Central memory CD4-positive, alpha-beta T cell (primary cell): Measurements from ENCODE around the gene FADS1.

Experiments
- DNase-seq: peaks from one replicate; pipeline ENCODE4 v3.0.0; 2022

The FADS1 gene

DNA sequence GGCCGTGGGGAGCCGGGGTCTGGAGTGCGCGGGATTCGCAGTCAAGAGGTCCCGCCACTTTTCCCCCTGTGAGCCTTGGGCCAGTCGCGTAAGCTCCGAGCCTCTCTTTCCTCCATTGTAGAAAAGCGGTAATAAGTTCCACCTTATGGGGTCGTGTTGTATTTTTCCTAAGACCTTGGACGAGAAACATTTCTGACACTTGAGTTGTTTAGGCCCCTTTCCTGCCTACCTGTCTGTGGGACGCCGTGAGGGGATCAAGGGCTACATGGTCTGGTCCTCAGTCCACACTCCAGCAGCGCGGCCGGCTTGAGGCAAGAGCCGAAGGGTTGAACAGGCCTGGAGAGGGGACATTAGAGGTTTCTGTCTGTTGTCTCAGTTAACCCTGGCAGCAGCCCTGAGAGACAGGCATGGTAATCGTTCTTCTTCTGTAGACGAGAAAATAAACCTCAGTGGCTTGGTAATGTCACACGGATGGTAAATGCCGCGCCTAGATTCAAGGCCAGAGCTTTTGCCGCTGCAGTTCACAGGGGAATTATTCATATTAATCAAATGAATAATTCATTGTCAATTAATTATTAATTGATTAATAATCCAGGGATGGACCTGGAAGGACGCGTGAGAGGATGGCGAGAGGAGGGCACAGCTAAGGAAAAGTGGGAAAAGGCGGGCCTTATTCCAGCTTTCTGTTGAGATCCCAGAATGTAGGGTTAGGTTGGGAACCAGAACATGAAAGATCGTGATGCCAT lies 23.5 kb downstream of the FADS1 start:
- no peak for DNase-seq

DNA sequence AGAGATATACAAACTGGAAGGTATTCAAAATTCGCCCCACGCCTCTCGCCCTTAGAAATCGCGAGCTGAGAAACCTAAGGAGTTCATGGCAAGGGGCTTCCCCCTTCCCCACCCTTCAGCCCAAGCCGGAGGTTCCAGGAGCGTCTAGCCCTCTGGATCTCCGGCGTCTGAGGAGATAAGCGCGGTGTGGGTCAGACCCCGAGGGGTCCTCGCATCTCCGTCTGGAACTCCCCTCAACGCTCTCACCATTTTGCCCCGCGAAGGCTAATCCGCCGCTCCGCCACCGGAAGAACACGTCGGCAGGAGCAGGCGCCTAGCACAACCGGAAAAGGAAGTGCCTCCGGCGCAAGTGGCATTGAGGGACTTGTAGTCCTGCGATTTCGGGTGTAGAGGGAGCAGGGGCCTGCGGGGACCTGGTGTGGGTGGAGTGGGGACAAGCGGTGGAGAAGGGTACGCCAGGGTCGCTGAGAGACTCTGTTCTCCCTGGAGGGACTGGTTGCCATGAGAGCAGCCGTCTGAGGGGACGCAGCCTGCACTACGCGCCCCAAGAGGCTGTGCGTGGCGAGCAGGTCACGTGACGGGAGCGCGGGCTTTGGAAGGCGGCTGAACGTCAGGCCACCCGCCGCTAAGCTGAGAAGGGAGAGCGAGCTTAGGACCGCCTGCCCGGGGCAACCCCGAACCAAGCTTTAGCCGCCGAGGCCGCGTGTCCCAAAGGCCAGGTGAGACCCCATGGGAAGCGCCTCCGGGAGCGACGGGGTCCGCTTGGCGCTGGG lies 24.3 kb downstream of the FADS1 start, which contains the start of the genes FEN1 and TMEM258:
FEN1 (plus strand) TSS at position 602 of the 773 bp plus-strand sequence. CDS start 2,451 bp downstream, outside the sequence.
TMEM258 (minus strand) TSS at position 290 of the 773 bp plus-strand sequence; CDS start at position 249, 41 bp downstream.
- peak; percentile 87 for DNase-seq

DNA sequence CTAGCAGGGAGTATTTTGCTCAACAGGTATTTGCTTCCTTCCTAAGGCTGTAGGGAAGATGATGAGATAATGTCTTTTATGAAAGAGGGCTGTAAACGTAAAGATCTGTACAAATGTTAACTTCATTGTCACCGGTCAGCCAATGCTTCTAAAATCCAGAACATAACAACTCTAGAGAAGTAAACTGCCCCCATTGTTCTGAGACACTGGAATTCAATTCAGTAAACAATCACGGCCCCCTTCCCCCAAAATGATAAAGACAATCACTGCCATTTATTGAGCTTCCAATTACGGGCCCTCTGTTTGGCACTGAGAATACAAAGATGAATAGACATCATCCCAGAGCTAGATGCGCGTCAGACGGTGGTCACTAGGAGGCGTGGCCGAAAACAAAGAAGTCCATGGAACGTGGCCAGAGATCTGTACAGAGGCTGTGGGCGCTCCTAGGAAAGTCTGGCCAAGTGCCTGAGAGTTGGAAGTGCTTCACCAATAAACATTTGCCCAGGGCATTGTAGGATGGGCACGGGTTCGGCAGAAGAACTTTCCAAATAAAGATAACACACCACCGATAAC lies 25.0 kb downstream of the FADS1 start:
- DNase-seq = peak; percentile 21

DNA sequence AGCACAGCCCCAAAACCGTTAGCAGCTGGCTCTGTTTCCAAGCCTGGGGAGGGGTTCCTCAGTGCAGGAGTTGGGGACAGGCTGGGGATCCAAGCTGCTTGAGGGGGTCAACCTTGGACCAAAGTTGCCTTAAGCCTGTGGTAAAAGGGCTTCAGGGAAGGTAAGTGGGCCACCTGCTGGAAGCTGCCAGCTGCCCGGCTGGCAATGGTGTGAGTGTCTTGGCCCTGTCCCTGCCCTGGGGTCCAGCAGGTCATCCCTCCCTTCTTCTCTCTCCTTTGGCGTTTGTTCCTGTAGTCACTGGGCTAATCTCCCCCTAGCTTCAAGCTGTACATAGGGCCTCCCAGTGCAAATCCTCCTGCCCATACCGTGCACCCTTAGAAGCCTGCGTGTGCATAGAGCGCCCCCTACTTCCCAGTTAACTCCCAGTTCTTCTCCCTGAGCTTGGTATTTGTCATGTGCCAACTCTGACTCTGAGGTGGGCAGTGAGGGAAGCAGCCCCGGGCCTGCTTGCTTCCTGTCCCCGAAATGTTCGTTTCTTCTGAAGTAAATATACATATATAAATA lies 28.8 kb downstream of the FADS1 start:
- DNase-seq = no peak

DNA sequence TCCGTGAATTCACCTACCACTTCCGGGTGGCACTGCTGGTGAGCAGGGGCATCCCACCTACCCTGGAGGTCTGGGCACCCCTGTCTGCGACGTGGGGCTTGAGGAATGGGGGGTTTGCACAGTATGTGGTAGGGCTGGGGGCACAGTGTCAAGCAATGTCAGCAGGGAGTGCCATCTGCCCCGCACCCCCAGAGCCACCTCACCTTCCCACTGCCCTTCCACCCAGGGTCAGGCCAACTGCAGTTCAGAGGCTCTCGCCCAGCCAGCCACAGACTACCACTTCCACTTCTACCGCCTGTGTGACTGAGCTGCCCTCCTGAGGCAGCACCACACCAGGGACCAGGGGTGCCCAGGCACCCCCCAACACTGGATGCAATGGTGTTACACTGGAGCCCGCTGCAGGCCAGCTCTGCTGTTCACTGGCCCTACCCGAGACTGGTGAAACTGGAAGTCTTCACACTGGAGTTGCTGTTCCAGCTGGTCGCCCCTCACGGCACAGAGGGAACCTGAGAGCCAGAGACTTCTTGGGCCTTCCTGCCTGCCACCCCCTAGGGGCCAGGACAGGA lies 30.9 kb downstream of the FADS1 start:
- no peak for DNase-seq

DNA sequence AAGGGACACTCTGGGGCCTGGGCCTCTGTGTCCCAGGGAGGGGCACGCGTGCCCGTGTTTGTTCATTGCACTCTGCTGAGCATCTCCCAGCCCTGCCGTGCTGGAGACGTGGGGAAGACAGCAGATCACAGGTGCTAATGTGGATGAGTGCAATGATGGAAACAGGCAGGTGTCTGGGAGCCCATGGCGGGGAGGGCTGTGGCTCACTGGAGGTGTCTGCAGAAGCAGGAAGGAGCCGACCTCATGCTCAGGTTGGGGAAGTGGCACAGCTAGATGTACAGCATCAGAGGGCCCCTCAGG lies 32.3 kb downstream of the FADS1 start:
- DNase-seq = no peak

DNA sequence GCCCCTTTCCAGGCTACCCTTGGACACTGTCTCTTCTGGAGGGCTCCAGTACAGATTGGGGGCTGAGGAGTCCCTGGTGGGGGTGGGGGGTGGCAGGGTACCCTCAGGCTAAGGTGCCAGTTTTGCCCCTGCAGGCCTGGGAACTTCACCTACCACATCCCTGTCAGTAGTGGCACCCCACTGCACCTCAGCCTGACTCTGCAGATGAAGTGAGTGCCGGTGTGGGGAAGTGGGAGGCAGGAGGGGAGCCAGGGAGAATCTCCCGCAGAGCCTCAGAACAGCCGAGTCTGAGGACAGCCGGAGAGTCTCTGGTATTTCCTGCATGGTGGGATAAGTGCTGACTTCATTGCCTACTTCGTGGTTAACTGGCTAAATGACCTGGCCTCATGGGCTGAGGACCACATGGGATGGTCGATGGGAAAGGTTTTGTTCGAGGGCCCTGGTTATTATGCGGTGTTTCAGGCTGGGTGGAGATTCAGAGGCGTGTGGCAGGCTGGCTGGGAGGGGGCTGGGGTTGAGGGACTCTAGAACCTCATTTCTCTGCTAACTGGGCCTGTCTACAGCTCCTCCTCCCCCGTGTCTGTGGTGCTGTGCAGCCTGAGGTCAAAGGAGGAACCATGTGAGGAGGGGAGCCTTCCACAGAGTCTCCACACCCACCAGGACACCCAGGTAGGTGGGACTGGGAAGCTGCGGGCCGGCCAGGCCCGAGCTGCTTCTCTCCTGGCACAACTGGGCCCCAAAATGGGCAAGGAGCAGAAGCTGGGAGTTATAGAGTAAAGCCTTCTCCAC lies 32.9 kb downstream of the FADS1 start:
- no peak for DNase-seq

DNA sequence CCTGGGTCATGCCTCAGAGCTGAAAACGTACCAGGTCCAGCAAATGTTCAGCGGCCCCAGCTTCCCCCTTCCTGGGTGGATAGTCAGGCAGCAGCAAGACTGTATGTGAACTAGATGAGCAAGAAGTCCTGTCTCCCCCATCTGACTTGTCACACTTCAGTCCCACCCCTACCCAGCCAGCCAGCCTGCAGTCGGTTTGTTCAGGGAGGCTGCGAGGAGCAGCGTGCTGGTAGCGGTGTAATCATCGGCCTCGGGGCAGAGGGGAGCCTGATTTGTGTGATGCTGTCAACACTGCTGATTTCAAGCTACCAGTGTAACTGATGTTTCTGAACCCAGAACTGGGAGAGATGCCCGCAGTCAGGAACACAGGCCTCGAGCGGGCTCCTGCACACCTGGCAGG lies 34.0 kb downstream of the FADS1 start:
- DNase-seq = no peak

DNA sequence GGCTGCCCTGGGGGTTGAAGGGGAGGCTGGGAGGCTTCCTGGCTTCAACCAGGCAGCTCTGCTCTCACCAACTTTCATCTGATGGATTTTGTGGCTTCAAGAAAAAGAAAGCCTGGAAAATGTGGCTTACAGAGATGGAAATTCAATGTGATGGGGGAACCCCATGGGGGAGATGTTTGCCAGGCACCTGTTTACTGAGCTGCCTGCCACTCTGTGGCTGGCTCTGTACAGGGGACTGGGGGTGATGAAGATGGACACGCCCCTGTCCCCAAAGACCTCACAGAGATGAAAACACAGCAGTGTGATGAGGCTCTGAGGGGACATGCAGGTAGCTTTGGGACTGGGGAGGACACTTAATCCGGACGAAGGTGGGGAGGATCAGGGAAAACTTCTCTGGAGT lies 34.5 kb downstream of the FADS1 start:
- no peak for DNase-seq

DNA sequence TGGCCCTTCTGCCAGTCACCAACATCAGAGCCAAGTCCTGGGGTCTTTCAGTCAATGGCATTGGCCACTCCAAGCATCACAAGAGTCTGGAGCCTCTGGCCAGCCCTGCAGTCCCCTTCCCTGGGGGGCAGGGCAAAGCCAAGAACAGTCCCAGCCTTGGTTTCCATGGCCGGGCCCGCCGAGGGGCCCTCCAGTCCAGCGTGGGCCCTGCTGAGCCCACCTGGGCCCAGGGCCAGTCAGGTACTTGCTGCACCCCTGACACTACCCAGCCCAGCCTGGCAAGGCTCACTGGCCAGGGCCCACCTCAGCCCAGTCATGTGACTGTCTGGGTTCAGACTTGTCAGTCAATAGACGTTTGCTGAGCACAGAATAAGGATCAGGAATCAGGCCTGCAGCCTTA lies 35.2 kb downstream of the FADS1 start:
- no peak for DNase-seq

DNA sequence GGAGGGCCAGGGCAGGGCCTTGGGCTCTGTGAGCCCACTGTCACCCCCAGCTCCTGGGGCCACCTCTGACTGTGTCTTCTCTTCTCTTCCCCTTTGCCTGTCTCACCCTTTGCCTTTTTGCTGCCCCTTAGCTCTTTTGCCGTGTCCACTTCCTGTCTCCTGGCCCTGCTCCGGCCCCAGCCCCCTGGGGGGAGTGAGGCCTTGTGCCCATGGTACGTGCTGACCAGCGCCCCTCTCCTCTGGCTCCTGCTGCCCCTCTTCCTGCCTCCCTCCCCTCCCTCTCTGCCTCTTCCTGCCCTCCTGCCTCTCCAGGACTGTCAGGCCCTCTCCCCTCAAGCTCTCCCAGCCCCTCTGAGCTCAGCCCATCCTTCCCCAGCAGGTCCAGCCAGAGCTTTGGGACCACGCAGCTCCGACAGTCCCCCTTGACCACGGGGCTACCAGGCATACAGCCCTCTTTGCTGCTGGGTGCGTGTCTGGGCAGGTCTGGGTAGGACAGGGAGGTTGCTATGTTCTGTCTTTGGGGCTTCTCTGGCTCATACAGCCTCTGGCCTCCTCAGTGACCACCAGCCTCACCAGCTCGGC lies 36.1 kb downstream of the FADS1 start:
- no peak for DNase-seq

DNA sequence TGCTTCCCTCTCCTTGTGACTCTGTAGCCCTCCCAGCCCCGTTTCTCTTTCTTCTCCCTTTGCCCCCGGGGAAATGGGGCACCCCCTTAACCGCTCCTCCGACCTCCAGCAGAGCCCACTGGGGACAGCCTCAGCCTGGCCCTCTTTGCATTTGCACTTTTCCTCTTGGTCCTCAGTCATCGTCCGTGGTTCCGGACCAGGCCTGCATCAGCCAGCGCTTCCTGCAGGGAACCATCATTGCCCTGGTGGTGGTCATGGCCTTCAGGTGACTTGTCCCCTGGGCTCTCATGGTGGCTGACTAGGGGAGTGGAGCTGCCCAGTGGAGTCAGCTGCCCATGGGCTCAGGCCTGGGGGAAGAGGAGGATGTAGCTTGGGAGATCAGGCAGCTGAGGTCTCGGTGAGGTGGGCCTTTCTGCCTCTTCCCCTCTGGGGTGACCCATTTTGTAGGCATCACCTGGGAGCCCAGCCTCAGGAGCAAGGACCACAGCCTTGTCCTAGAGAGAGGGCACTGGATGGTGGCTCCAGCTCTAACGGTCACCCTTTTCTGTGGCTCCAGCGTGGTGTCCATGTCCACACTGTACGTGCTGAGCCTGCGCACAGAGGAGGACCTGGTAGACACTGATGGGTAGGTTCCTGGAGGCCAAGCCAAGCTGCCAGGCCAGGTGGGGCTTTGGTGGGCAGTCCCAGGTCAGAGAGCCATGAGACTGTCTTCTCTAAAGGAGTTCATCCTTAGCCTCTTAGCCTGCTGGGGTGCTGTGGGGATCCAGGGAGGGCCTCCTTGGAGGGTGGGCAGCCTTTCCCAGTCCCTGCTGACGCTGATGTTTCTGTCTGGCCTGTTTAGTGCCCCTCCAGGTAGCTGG lies 36.9 kb downstream of the FADS1 start:
- DNase-seq = no peak

DNA sequence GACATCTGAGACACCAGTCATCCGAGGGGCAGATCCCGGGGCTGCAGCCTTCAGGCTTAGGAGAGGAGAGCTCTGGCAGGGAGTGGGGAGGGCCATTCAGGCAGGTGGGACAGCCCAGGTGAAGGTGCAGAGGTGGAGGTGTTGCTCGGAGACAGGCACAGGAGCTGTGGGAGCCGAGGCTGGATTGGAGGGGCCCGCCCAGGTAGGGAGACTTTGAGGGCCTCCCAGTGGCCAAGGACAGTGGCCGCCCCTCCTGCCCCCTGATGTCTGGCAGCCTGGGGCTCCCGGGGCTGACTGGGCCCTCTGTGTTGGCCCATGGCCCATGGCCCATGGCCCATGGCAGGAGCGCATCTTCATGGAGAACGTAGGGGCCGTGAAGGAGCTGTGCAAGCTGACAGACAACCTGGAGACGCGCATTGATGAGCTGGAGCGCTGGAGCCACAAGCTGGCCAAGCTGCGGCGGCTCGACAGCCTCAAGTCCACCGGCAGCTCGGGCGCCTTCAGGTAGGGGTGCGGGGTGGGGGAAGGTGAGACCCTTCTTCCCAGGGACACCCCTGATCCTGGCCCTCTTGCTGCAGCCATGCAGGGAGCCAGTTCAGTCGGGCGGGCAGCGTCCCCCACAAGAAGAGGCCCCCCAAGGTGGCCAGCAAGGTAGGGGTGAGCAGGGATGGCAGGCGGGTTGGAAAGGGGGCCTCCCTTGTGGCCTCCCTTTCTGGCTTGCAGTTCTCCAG lies 37.7 kb downstream of the FADS1 start:
- no peak for DNase-seq

DNA sequence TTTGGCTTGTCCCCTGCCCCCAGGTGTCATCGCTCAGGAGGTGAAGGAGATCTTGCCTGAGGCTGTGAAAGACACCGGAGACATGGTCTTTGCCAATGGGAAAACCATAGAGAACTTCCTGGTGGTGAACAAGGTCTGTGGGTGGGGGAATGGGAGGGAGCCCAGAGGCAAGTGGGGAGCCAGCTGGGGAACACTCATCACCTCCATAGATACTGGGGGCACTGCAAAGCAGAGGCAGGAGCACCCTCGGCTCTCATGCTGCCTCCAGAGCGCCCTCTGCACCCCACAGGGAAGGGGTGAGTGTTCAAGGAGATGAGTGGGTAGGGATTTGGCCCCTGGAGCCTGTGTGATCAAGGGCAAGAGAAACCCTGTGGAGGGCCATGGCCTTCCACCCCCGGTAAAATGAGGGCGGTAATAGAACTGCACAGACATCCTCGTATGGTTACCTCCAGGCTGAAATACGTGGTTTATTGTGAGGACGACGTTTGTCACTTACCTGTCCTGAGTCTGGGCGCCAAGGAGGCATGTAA lies 38.4 kb downstream of the FADS1 start:
- no peak for DNase-seq

DNA sequence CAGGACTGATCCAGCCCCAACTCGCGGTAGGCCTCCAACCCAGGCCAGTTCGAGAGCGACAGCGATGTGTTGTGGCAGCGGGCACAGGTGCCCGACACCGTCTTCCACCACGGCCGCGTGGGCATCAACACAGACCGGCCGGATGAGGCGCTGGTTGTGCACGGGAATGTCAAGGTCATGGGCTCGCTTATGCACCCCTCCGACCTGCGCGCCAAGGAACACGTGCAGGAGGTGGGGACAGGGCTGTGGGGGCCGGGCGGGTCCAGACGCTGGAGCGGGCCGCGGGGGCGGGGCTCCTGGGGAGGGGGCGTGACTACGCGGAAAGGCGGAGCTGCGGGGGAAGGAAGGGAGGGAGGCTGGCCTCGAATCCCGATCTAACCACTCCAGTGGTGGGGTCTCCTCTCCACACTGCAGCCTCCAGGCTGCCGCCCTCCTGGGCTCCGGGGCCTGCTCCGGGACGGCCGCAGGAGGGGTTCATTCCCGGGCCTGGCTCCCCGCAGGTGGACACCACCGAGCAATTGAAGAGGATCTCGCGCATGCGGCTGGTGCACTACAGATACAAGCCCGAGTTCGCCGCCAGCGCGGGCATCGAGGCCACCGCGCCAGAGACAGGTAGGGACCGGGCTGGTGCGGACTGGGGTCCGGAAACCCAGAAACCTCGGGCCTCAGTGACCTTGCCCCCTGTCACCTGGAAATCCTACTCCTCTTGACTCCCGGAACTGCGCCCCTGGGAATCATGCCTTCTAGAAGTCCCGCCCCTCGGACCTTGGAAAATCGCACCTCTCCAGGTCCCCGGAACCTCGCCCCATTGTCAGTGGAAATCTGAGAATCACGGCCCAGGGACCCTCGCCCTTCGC lies 39.3 kb downstream of the FADS1 start:
- DNase-seq = peak; percentile 50

DNA sequence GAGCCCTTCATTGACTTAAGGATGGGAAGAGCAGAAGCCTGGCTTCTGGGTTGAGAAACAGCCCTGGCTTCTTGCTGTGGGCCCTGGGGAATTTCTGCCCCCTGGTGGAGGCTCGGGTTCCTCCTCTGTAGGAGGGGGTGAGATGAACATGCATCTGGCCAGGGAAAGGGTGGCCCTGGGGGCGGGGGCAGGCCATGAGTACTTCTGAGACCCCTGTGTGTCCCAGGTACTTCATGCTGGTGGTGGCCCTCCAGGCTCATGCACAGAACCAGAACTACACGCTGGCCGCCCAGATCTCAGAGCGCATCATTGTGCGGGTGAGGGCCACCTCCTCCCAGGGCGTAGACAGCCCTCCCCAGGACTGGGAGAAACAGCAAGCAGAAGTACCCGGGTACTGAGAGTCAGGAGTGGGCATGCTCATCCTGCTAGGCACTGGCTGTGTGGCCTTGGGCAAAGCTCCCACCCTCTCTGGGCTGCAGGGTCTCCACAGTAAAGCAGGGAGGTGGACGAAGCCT lies 40.2 kb downstream of the FADS1 start:
- DNase-seq = peak; percentile 34

DNA sequence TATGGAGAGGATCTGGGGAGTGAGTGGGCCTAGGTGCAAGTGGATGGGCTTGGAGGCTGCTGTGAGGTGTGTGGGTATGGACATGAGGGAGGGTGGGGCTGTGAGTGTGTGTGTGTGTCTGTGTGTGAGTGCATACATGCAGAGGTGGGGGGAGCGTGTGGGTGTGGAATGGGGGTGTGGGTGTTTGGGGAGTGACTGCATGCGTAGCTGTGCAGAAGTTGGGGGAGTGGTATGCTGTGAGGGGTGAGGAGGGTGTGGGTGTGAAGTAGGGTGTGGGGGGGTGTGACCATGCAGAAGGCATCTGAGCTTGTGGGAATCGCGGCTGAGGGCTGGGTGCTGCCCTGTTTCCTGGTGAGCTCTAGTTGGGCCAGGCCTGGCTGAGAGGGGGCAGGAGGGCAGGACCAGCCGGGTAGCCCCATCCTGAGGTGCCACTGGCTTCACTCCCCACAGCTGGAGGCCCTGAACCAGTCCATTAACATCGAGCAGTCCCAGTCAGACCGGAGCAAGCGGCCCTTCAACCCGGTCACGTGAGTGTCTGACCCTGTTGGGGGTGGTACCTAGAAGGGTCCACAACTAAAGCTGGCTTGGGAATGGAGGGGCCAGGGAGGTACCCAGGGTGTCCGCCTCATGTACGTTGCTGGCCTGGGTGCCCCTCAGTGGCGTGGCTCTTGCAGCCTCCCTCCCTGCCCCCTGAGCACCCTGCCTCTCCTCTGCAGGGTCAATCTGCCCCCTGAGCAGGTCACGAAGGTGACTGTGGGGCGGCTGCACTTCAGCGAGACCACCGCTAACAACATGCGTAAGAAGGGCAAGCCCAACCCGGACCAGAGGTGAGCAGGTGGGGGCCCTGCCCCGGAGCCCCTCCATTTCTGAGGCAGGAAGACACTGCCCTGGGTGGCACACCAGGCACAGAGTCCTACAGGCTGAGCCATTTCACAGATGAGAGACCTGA lies 40.9 kb downstream of the FADS1 start:
- DNase-seq = no peak

DNA sequence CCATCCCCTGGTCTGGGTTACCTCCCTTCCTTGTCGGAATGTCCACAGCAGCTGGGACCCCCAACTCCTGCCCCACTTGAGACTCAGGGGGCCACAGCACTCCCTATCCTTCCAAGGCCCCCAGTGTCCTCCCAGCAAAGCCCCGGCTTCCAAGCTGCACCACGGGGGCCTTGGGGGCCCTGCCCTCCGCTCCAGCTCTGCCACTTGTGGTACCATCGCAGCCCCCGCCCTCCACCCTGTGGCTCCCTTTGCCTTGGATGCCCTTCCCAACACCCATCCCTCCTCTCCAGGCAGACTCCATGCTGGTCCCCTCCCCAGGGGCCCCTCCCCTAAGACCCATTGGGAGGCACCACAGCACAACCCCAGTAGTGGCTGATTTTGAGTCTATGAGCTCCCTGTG lies 41.7 kb downstream of the FADS1 start:
- DNase-seq = no peak
